CD4-positive, alpha-beta T cell (primary cell): ENCODE results near the gene VAV2. TPM values are rescaled to one million over a fixed set of nuclear protein-coding genes. Genes with fewer than 3 reads are reported as not detected.

Experiments
- ATAC-seq: fragments of 200-7000 bp; cut with Tn5 transposase; one replicate; pipeline ENCODE4 v1.10.0; 2022; ENCODE audit warnings: mild to moderate bottlenecking; ENCODE audit not compliant: poor library complexity
- CTCF ChIA-PET: fragments of 350-600 bp; sonication (Branson Sonifier 250); formaldehyde crosslinking; loops from one replicate; lab custom pipeline; 2021; ENCODE audit warnings: antibody characterized with exemption, inconsistent platforms; lab: Charles Lee
- POLR2A ChIA-PET: fragments of 350-600 bp; sonication (Branson Sonifier 250); formaldehyde crosslinking; loops from one replicate; lab custom pipeline; 2021; ENCODE audit warnings: antibody characterized with exemption, inconsistent platforms; lab: Charles Lee
- DNase-seq, 14 experiments: peaks; one replicate each; pipeline ENCODE4 v3.0.0-alpha.2; 2013 to 2020; ENCODE audit warnings: mixed read lengths in 2 of 14
- H3K27ac ChIP-seq, 2 donors: one replicate each; pipeline versions ENCODE4 v1.5.1 to v1.7.0; 2013; ENCODE audit warnings: low read length in 2 of 2, low read depth in 1 of 2, mild to moderate bottlenecking in 1 of 2
- H3K27me3 ChIP-seq, 2 experiments: 1 replicate in 1 of 2; 2 replicates in 1 of 2; pipeline versions ENCODE4 v1.6.1 to v1.7.0; 2013; ENCODE audit warnings: low read length in 2 of 2, control low read depth in 1 of 2, mild to moderate bottlenecking in 1 of 2, moderate library complexity in 1 of 2; ENCODE audit not compliant: insufficient read depth in 2 of 2, control insufficient read depth in 1 of 2
- H3K36me3 ChIP-seq: one replicate; pipeline ENCODE4 v1.6.1; 2013; ENCODE audit warnings: low read length, control low read depth; ENCODE audit not compliant: insufficient read depth
- H3K4me1 ChIP-seq: one replicate; pipeline ENCODE4 v1.6.1; 2013; ENCODE audit warnings: low read length, control low read depth; ENCODE audit not compliant: insufficient read depth
- H3K4me3 ChIP-seq: one replicate; pipeline ENCODE4 v1.5.1; 2013; ENCODE audit warnings: mild to moderate bottlenecking, low read length, moderate library complexity
- H3K9me3 ChIP-seq, 2 experiments: 1 replicate in 1 of 2; 2 replicates in 1 of 2; pipeline versions ENCODE4 v1.6.1 to v1.7.0; 2013; ENCODE audit warnings: low read length in 2 of 2, mild to moderate bottlenecking in 2 of 2, control low read depth in 1 of 2, moderate library complexity in 1 of 2; ENCODE audit not compliant: control insufficient read depth in 1 of 2, insufficient read depth in 1 of 2
- H3K27ac Mint-ChIP-seq: one replicate; pipeline ENCODE4 v1.8.0; 2020; ENCODE audit warnings: mixed read lengths
- H3K27me3 Mint-ChIP-seq: one replicate; pipeline ENCODE4 v1.8.0; 2021; ENCODE audit warnings: mixed read lengths
- H3K36me3 Mint-ChIP-seq: one replicate; pipeline ENCODE4 v1.8.0; 2021; ENCODE audit warnings: low read depth, mixed read lengths
- H3K4me1 Mint-ChIP-seq: one replicate; pipeline ENCODE4 v1.8.0; 2021; ENCODE audit warnings: low read depth, mixed read lengths
- H3K4me3 Mint-ChIP-seq: one replicate; pipeline ENCODE4 v1.8.0; 2020; ENCODE audit warnings: mild to moderate bottlenecking, mixed read lengths
- H3K9me3 Mint-ChIP-seq: one replicate; pipeline ENCODE4 v1.8.0; 2020; ENCODE audit warnings: mixed read lengths
- CTCF ChIP-seq: fragments of 200-600 bp; IDR thresholded peaks from one replicate; pipeline ENCODE4 v1.8.0; 2022; ENCODE audit warnings: antibody characterized with exemption, mild to moderate bottlenecking
- intact Hi-C, 2 experiments: fragments of 100-400 bp; cut with DNase I in 1 of 2; cut with micrococcal nuclease in 1 of 2; formaldehyde crosslinking; loops; one replicate each; pipeline versions ENCODE4 v1.15.1 to v1.9.0; 2023 to 2025; cut with DNase I, micrococcal nuclease
- total RNA-seq, 174 experiments: library from RNA in 2 of 174; stranded (reverse) in 2 of 174; gene quantifications; one replicate each; pipeline ENCODE4 v1.2.3 and lab custom pipeline; 2021 to 2026

Gene VAV2
- total RNA-seq, 2 experiments from 2014 or later, result 1.6 to 1.7 TPM

GRCh38 chr9:133906932-133907910 lies 84.9 kb downstream of the VAV2 start:
- Mint-ChIP-seq H3K27ac (no peak overlapping the region), H3K27me3 (no peaks in the 10 kb centered on the region), H3K9me3 (no peaks in the 10 kb centered on the region), H3K4me3 (no peak overlapping the region), H3K4me1 (no peaks in the 10 kb centered on the region), H3K36me3 (no peaks in the 10 kb centered on the region)
- CTCF ChIA-PET, result no interaction called here
- no peak for ATAC-seq
- no peaks in the 10 kb centered on the region for H3K4me1 ChIP-seq
- POLR2A ChIA-PET, result no interaction called here
- H3K27me3 ChIP-seq, result no peaks in the 10 kb centered on the region
- DNase-seq, result no peak
- no peaks in the 10 kb centered on the region for H3K9me3 ChIP-seq
- no peak overlapping the region for H3K4me3 ChIP-seq
- TF ChIP-seq CTCF, result no peak
- intact Hi-C loops, result no loop called here
- H3K27ac ChIP-seq, result no peak overlapping the region
- H3K36me3 ChIP-seq, result no peaks in the 10 kb centered on the region

- ATAC-seq, result no peak
- no peak overlapping the region for H3K27ac Mint-ChIP-seq
- H3K27ac ChIP-seq, result no peak overlapping the region
- no peaks in the 10 kb centered on the region for H3K9me3 Mint-ChIP-seq
- no peaks in the 10 kb centered on the region for H3K27me3 ChIP-seq
- ChIA-PET POLR2A (no interaction called here), CTCF (no interaction called here)
- H3K4me3 ChIP-seq, result no peak overlapping the region
- no peak for DNase-seq
- H3K36me3 ChIP-seq, result no peaks in the 10 kb centered on the region
- no peaks in the 10 kb centered on the region for H3K9me3 ChIP-seq
- no peaks in the 10 kb centered on the region for H3K27me3 Mint-ChIP-seq
- no peak overlapping the region for H3K4me3 Mint-ChIP-seq
- no peaks in the 10 kb centered on the region for H3K4me1 ChIP-seq
- intact Hi-C loops, result no loop called here
- no peak for TF ChIP-seq CTCF
- H3K4me1 Mint-ChIP-seq, result no peaks in the 10 kb centered on the region
- H3K36me3 Mint-ChIP-seq, result no peaks in the 10 kb centered on the region
Measured at GRCh38 chr9:133906218-133906617, 85.9 kb downstream of the VAV2 start.

- no peaks in the 10 kb centered on the region for H3K4me1 Mint-ChIP-seq
- no peaks in the 10 kb centered on the region for H3K36me3 ChIP-seq
- ChIA-PET POLR2A (no interaction called here), CTCF (no interaction called here)
- H3K27me3 Mint-ChIP-seq, result no peaks in the 10 kb centered on the region
- H3K4me3 ChIP-seq, result no peak overlapping the region
- intact Hi-C loops, result no loop called here
- no peak for TF ChIP-seq CTCF
- H3K4me1 ChIP-seq, result no peaks in the 10 kb centered on the region
- no peaks in the 10 kb centered on the region for H3K9me3 ChIP-seq
- no peak overlapping the region for H3K27ac Mint-ChIP-seq
- ATAC-seq, result no peak
- no peaks in the 10 kb centered on the region for H3K9me3 Mint-ChIP-seq
- H3K27me3 ChIP-seq, result no peaks in the 10 kb centered on the region
- no peak overlapping the region for H3K27ac ChIP-seq
- no peaks in the 10 kb centered on the region for H3K36me3 Mint-ChIP-seq
- H3K4me3 Mint-ChIP-seq, result no peak overlapping the region
- DNase-seq, result no peak
Measured at GRCh38 chr9:133905493-133905892, 86.6 kb downstream of the VAV2 start.
